ENCODE results near the gene DHRSX.

- no peak for TF ChIP-seq CTCF (IDR thresholded peaks at IDR 0.05)
- TF ChIP-seq POLR2A (IDR thresholded peaks at IDR 0.05): no peak
Observed at GRCh38 chrX:2220296-2220695, 280.5 kb downstream of the DHRSX start.

Measured in testis (tissue), 2 donors.